K562 (cell line): ENCODE data around the gene CEP72. TPM values are rescaled to one million over a fixed set of nuclear protein-coding genes. Genes with fewer than 3 reads are reported as not detected.

ENCODE experiments used
- JUNB ChIP-seq: fragments of 450-650 bp; formaldehyde crosslinking; conservative IDR thresholded peaks from 2 replicates; pipeline ENCODE4 v1.4.0; 2020; ENCODE audit warnings: mild to moderate bottlenecking
- MGA ChIP-seq: fragments of 450-650 bp; IDR thresholded peaks from 2 replicates; pipeline ENCODE4 v1.6.1; 2016; ENCODE audit warnings: mild to moderate bottlenecking, moderate library complexity
- SMARCA5 ChIP-seq: fragments of 450-650 bp; IDR thresholded peaks from 2 replicates; pipeline ENCODE4 v1.6.1; 2016
- polyA plus RNA-seq, 8 experiments: library from polyadenylated mRNA; depleted of rRNA in 4 of 8; stranded (reverse) in 5 of 8; unstranded in 3 of 8; fragments of >200 nt; fragmentation: Nextera tagmentation in 2 of 8; fragmentation: Illumina TruSeq in 1 of 8; extraction: Ambion mirVana in 2 of 8; extraction: Trizol in 1 of 8; gene quantifications; 2 replicates each; pipeline versions ENCODE4 v1.2.1 to v1.2.3, GENCODE V29; 2011 to 2014; ENCODE audit warnings: inconsistent platforms in 1 of 8, missing spikeins in 1 of 8
- total RNA-seq, 7 experiments: library from RNA; depleted of rRNA in 6 of 7; stranded (reverse); fragments of >200 nt in 6 of 7; fragmentation: Illumina TruSeq in 2 of 7; extraction: Trizol in 2 of 7; gene quantifications; 2 replicates each; pipeline versions ENCODE4 v1.2.1 to v1.2.3, GENCODE V29; 2011 to 2021; ENCODE audit warnings: low replicate concordance in 1 of 7

CEP72 gene
- total and polyA plus RNA-seq, 9 of the 15 experiments (the other 6 are each of a cell fraction or from before 2014, with no cell fraction given) = 0.89 to 38.1 (median 14.2) TPM

- TF ChIP-seq MGA = no peak
- TF ChIP-seq JUNB (CRISPR knock-in tag) = no peak
- TF ChIP-seq SMARCA5 = no peak
- TF ChIP-seq, all 486 proteins: peak for 0
Observed at GRCh38 chr5:575636-576035, 36.5 kb upstream of the CEP72 start (continued).
